ENCODE results near the gene SLU7. TPM values are rescaled to one million over a fixed set of nuclear protein-coding genes. Genes with fewer than 3 reads are reported as not detected.

The SLU7 gene
- total RNA-seq, 1 donor from 2014 or later: 48.5 TPM

GRCh38 chr5:160378330-160378729, 40.6 kb downstream of the SLU7 start:
- H3K27me3 ChIP-seq: peaks cover 11% of the 10 kb centered on the region
- no peak overlapping the region for H2AFZ ChIP-seq (replicated peaks)
- H4K20me1 ChIP-seq (ENCODE audit: low read depth): no peaks in the 10 kb centered on the region
- H3K79me2 ChIP-seq (ENCODE audit: low read depth): no peaks in the 10 kb centered on the region
- H3K4me3 ChIP-seq: no peak overlapping the region
- Mint-ChIP-seq H3K4me3 (no peak overlapping the region), H3K27ac (no peak overlapping the region), H3K4me1 (no peaks in the 10 kb centered on the region), H3K36me3 (no peaks in the 10 kb centered on the region), H3K27me3 (ENCODE audit: insufficient read depth, low read depth) (peaks cover 2% of the 10 kb centered on the region), H3K9me3 (no peaks in the 10 kb centered on the region)
- H3K9me3 ChIP-seq (ENCODE audit: low read depth): no peaks in the 10 kb centered on the region
- no peaks in the 10 kb centered on the region for H3K4me1 ChIP-seq
- H3K27ac ChIP-seq: no peak overlapping the region
- H3K4me2 ChIP-seq: no peak overlapping the region
- no peak overlapping the region for H3K9ac ChIP-seq
- TF ChIP-seq EZH2 (IDR thresholded peaks at IDR 0.05) (no peak), EZH2phosphoT487 (IDR thresholded peaks at IDR 0.05) (no peak), CTCF (IDR thresholded peaks at IDR 0.05) (no peak)
- no peaks in the 10 kb centered on the region for H3K36me3 ChIP-seq
- H3F3A ChIP-seq (ENCODE audit: low read depth): no peaks in the 10 kb centered on the region
- no peak for DNase-seq (ENCODE audit: low spot score)

- TF ChIP-seq EZH2 (IDR thresholded peaks at IDR 0.05) (no peak), EZH2phosphoT487 (IDR thresholded peaks at IDR 0.05) (no peak), CTCF (IDR thresholded peaks at IDR 0.05) (no peak)
- Histone ChIP-seq H3K9ac (no peak overlapping the region), H3K79me2 (ENCODE audit: low read depth) (no peaks in the 10 kb centered on the region), H3K27me3 (peaks cover 16% of the 10 kb centered on the region), H3F3A (ENCODE audit: low read depth) (no peaks in the 10 kb centered on the region), H3K4me3 (no peak overlapping the region), H4K20me1 (ENCODE audit: low read depth) (no peaks in the 10 kb centered on the region), H2AFZ (replicated peaks) (no peak overlapping the region), H3K9me3 (ENCODE audit: low read depth) (no peaks in the 10 kb centered on the region), H3K4me2 (no peak overlapping the region), H3K4me1 (no peaks in the 10 kb centered on the region), H3K36me3 (no peaks in the 10 kb centered on the region), H3K27ac (no peak overlapping the region)
- Mint-ChIP-seq H3K27me3 (ENCODE audit: insufficient read depth, low read depth) (no peaks in the 10 kb centered on the region), H3K4me1 (no peaks in the 10 kb centered on the region), H3K9me3 (no peaks in the 10 kb centered on the region), H3K27ac (no peak overlapping the region), H3K4me3 (no peak overlapping the region), H3K36me3 (no peaks in the 10 kb centered on the region)
- no peak for DNase-seq (ENCODE audit: low spot score)
Observed at GRCh38 chr5:160377651-160378050, 41.2 kb downstream of the SLU7 start.

GRCh38 chr5:160376416-160376815, 42.5 kb downstream of the SLU7 start:
- no peaks in the 10 kb centered on the region for H4K20me1 ChIP-seq (ENCODE audit: low read depth)
- TF ChIP-seq EZH2 (IDR thresholded peaks at IDR 0.05) (no peak), EZH2phosphoT487 (IDR thresholded peaks at IDR 0.05) (no peak), CTCF (IDR thresholded peaks at IDR 0.05) (no peak)
- Mint-ChIP-seq H3K4me1 (no peaks in the 10 kb centered on the region), H3K36me3 (no peaks in the 10 kb centered on the region), H3K27ac (no peak overlapping the region), H3K9me3 (no peaks in the 10 kb centered on the region), H3K4me3 (no peak overlapping the region), H3K27me3 (ENCODE audit: insufficient read depth, low read depth) (no peaks in the 10 kb centered on the region)
- no peak overlapping the region for H3K9ac ChIP-seq
- no peak overlapping the region for H2AFZ ChIP-seq (replicated peaks)
- H3K4me2 ChIP-seq: no peak overlapping the region
- H3K4me1 ChIP-seq: no peaks in the 10 kb centered on the region
- no peaks in the 10 kb centered on the region for H3K79me2 ChIP-seq (ENCODE audit: low read depth)
- no peak overlapping the region for H3K27ac ChIP-seq
- no peaks in the 10 kb centered on the region for H3K36me3 ChIP-seq
- H3K27me3 ChIP-seq: peaks cover 28% of the 10 kb centered on the region
- H3K9me3 ChIP-seq (ENCODE audit: low read depth): no peaks in the 10 kb centered on the region
- no peaks in the 10 kb centered on the region for H3F3A ChIP-seq (ENCODE audit: low read depth)
- H3K4me3 ChIP-seq: no peak overlapping the region
- DNase-seq (ENCODE audit: low spot score): no peak
